LNCaP clone FGC (cell line): ENCODE measurements around the gene IL1RL1.

ENCODE experiments used
- DNase-seq: peaks from one replicate; pipeline ENCODE4 v3.0.0-alpha.2; 2011; ENCODE audit warnings: low read depth
- H3K4me3 ChIP-seq: 2 replicates; pipeline ENCODE4 v1.5.1; 2011; ENCODE audit warnings: mild to moderate bottlenecking, low read depth, low read length, control low read depth
- TF ChIP-seq, protein P1 (sequence below): IDR thresholded peaks from 2 replicates; pipeline ENCODE4 v1.5.1; 2012; ENCODE audit warnings: mild to moderate bottlenecking; ENCODE audit not compliant: control insufficient read depth, insufficient read depth; ENCODE audit errors: extremely low read depth

Gene IL1RL1

DNA sequence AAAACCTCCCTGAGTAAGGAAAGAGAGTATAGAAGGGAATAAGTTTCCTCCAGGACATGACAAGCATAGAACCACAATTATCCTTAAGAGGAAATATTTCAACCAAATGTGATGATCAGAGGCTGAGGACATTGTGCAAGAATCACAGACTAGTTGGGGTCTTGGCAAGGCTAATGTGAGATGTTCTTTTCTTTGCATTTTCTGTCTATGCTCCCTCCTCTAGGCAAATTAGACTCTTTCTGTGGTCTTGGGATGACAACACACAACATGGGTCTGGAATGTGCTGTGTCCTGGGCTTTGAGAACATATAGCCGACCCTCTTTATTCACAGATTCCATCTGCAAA is 32.0 kb upstream of the IL1RL1 start:
- TF ChIP-seq, protein P1, sequence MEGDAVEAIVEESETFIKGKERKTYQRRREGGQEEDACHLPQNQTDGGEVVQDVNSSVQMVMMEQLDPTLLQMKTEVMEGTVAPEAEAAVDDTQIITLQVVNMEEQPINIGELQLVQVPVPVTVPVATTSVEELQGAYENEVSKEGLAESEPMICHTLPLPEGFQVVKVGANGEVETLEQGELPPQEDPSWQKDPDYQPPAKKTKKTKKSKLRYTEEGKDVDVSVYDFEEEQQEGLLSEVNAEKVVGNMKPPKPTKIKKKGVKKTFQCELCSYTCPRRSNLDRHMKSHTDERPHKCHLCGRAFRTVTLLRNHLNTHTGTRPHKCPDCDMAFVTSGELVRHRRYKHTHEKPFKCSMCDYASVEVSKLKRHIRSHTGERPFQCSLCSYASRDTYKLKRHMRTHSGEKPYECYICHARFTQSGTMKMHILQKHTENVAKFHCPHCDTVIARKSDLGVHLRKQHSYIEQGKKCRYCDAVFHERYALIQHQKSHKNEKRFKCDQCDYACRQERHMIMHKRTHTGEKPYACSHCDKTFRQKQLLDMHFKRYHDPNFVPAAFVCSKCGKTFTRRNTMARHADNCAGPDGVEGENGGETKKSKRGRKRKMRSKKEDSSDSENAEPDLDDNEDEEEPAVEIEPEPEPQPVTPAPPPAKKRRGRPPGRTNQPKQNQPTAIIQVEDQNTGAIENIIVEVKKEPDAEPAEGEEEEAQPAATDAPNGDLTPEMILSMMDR, result no peak
- no peak for DNase-seq
- H3K4me3 ChIP-seq, result no peak overlapping the region

DNA sequence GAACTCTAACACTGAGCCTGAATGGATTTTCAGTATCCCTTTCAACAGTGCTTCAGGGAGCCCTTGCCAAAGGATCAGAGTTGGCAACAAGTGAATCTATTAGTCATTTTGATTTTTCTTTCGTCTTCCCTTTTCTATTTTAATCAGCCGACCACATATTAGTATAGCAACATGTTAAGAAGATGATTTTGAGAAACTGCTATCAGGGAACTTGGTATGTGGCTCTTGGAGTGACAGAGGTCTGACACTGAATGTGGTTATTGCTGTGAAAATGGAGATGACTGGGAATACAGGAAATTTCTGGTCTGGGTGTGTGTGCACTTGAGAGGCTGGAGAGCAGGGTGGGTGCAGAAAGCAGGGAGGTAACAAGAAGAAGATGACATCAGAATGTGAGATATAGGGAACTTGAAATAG is 28.7 kb upstream of the IL1RL1 start:
- TF ChIP-seq, protein P1, result no peak
- DNase-seq, result no peak
- no peak overlapping the region for H3K4me3 ChIP-seq

DNA sequence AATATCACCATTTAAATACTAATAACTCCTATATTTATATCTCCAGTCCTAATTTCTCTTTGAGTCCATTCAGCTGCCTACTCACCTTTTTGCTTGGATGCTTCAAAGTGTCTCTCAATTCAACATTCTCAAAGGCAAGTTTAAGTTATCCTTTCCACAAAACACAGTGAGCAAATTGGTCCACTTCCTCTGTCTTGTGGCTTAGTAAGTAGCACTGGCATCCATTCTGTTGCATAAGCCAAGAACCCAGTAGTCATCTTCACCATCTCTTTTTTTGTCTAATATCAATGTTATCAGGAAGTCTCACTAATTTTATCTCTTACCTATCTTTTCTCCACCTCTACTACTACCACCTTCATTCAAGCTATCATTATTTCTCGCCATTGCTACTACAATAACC is 27.4 kb upstream of the IL1RL1 start:
- TF ChIP-seq, protein P1, result no peak
- H3K4me3 ChIP-seq, result no peak overlapping the region
- no peak for DNase-seq

DNA sequence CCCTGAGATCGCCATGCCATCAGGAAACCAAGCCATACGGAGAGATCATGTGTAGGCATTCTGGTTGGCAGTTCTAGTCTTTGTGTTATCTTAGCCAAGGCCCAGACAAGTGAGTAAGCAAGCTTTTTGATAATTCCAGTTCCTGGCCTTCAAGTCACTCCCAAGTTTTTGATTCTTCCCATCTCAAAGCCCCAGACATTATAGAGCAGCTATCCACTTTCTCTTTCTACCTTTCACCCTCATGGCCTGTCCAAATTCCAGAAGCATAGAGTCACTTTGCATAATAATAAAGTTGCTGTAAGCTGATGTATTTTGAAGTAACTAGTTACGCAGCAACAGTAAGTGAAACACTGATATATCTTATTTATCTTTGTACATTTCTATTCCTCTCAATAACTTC is 26.8 kb upstream of the IL1RL1 start:
- no peak overlapping the region for H3K4me3 ChIP-seq
- TF ChIP-seq, protein P1, result no peak
- no peak for DNase-seq

DNA sequence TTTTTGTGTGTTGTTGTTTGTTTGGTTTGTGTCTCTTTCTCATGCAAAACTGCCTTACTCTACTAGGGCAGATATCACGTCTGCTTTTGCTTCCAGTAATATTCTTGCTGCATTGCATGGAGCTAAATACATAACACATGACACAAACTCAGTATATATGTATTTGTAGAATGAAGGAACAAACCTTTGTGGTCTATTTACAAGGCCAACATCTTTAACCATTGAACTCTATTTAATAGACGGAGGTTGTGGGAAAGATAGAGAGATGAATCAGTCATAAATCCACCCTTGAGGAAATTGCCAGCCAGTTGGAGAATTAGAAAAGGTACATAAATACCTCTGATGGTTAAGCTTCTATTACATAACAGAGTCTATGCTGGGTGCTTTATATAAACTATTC is 26.0 kb upstream of the IL1RL1 start:
- no peak overlapping the region for H3K4me3 ChIP-seq
- DNase-seq, result no peak
- TF ChIP-seq, protein P1, result no peak

DNA sequence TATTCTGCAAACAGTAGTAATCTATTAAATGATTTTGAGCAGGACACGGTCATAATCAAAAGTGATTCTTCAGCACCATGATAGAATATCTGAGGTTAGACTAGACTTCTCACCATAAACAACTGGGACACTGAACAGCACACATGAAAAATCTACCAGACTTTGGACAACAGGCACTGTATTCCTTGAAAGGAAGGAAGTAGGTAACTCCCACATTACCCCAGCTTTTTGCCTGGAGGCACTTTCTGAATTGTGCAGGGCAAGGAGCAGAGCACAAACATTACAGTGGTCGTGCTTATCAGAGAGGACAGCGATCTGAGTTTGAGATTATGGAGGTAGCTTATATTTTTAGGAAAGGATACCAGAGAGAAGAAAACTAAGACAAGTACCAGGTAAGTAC is 25.3 kb upstream of the IL1RL1 start:
- TF ChIP-seq, protein P1, result no peak
- no peak overlapping the region for H3K4me3 ChIP-seq
- DNase-seq, result no peak

DNA sequence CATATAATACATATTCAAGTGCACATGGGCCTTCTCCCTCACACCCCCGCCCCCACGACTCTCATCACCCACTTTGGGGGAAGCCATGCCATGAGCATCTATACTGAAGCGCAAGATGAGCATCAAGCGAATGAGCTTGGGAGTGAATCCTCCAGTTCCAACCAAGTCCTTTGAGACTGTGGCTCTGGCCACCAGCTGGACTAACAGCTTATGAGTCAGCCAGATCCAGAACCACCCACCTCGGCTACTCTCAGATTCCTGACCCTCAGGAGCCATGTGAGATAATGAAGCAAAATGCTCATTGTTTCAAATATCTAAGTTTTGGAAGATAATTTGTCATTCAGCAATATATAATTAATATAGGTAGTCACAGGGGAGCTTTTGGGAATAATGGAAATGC is 22.2 kb upstream of the IL1RL1 start:
- TF ChIP-seq, protein P1, result no peak
- no peak overlapping the region for H3K4me3 ChIP-seq
- DNase-seq, result no peak
